ENCODE measurements around the gene ZDHHC6.
"Not testable (repeated sequence)": the region's sequence is repeated elsewhere in the genome, so short reads cannot be mapped to it uniquely, and the experiment has no call there.

The ZDHHC6 gene

DNA sequence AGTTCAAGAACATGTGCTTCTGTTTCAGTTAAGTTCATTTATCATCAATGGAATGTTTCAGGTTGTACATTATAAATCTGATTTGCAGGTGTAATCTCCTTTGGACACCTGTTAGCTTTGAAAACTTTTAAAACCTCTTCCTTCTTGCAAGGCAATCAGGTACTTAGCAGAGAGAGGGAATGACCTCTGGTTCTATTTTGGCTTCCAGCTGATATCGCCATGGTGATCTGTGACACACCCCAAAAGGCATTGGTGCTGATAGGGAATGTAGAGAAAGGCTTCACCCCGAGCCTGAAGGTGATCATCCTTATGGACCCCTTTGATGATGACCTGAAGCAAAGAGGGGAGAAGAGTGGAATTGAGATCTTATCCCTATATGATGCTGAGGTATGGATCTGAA lies 37.4 kb downstream of the ZDHHC6 start:
- TF ChIP-seq, protein P1, sequence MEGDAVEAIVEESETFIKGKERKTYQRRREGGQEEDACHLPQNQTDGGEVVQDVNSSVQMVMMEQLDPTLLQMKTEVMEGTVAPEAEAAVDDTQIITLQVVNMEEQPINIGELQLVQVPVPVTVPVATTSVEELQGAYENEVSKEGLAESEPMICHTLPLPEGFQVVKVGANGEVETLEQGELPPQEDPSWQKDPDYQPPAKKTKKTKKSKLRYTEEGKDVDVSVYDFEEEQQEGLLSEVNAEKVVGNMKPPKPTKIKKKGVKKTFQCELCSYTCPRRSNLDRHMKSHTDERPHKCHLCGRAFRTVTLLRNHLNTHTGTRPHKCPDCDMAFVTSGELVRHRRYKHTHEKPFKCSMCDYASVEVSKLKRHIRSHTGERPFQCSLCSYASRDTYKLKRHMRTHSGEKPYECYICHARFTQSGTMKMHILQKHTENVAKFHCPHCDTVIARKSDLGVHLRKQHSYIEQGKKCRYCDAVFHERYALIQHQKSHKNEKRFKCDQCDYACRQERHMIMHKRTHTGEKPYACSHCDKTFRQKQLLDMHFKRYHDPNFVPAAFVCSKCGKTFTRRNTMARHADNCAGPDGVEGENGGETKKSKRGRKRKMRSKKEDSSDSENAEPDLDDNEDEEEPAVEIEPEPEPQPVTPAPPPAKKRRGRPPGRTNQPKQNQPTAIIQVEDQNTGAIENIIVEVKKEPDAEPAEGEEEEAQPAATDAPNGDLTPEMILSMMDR (conservative IDR thresholded peaks at IDR 0.05; ENCODE audit: control insufficient read depth, insufficient read depth, low read depth, low read length) = no peak
- DNase-seq (ENCODE audit: low read depth) = no peak
- no peak overlapping the region for H3K4me3 ChIP-seq (ENCODE audit: control insufficient read depth, low read depth, low read length)

DNA sequence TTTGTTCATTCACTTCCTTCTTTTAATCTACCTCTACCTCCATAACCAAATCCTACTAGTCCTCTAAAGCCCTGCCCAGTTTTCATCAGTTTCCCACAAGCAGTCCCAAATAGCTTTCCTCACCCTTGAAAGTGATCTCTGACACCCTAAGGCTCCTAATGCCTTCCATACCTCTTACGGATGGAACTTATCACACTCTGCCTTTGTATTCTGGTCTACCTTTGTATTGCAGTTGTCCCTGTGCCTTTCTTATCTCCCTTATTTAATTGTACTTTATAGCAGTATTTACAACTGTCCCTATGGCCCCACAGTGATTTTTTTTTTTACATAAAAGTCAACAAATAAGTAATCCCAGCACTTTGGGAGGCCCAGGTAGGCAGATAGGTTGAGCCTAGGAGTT lies 39.0 kb downstream of the ZDHHC6 start:
- TF ChIP-seq, protein P1 (conservative IDR thresholded peaks at IDR 0.05; ENCODE audit: control insufficient read depth, insufficient read depth, low read depth, low read length) = no peak
- no peak overlapping the region for H3K4me3 ChIP-seq (ENCODE audit: control insufficient read depth, low read depth, low read length)

DNA sequence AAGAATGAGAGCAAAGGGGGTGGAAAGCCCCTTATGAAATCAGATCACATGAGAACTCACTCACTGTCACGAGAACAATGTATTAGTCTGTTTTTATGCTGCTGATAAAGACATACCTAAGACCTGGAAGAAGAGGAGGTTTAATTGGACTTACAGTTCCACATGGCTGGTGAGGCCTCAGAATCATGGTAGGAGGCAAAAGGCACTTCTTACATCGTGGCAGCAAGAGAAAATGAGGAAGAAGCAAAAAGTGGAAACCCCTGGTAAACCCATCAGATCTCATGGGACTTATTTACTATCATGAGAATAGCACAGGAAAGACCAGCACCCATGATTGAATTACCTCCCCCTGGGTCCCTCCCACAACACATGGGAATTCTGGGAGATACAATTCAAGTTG lies 39.9 kb downstream of the ZDHHC6 start:
- DNase-seq (ENCODE audit: low read depth); H3K4me3 ChIP-seq (ENCODE audit: control insufficient read depth, low read depth, low read length): not testable (repeated sequence)

More for the DNA sequence above, 39.0 kb downstream of the ZDHHC6 start:
- no peak for DNase-seq (ENCODE audit: low read depth)

DNA sequence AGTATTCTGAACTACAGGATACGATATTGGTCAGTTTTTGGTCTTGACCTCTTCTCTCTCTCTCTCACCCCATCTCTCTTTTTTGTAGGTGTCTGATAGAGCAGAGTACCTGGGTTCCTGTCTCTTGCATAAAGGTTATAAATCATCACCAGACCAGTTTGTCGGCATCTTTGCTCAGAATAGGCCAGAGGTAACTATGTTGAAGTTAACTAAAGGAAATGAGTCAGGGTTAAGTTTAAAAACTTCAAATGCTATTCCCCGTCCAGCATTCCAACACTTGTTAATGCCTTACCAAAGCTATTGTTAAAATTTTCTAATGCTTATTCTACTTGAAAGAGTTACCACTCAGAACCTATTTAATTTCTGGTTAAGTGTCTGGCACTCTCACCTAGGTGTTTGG lies 42.1 kb downstream of the ZDHHC6 start:
- DNase-seq (ENCODE audit: low read depth) = no peak
- H3K4me3 ChIP-seq (ENCODE audit: control insufficient read depth, low read depth, low read length) = no peak overlapping the region
- TF ChIP-seq, protein P1 (conservative IDR thresholded peaks at IDR 0.05; ENCODE audit: control insufficient read depth, insufficient read depth, low read depth, low read length) = no peak

DNA sequence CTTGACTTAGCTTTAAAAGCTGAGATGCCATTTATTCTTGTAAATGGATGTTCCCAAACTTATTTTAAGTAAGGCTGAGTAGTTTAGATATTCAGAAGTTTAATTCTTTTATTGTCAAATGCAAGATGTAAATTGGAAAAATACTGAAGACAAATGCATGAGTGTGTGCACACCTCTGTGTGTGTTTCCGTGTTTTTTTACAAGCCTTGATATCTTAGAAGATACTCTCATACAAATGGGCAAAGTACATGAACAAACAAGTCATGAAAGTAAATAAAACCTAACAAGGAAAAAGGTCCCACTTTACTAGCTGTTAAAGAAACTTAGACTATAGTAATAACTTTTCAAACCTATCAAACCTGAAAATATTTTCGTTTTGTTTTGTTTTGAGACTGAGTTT lies 43.8 kb downstream of the ZDHHC6 start:
- TF ChIP-seq, protein P1 (conservative IDR thresholded peaks at IDR 0.05; ENCODE audit: control insufficient read depth, insufficient read depth, low read depth, low read length) = no peak
- no peak overlapping the region for H3K4me3 ChIP-seq (ENCODE audit: control insufficient read depth, low read depth, low read length)
- DNase-seq (ENCODE audit: low read depth) = no peak

DNA sequence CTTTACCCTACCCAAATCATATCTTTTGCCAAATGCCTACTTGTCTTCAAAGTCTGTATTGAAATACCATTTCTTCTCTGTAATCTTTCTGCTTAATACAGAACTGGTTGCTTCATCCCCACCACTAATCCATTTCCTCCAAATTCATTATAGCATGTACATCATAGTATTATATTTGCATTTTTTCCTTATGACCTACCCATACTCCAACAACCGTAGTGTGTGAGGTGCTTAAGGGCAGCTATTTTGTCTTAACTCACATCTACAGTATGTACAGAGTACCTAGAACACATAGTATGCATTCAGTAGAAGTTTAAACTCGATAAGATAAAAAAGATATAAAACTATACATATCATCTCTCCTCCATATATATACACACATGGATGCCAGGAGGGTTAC lies 49.1 kb downstream of the ZDHHC6 start:
- DNase-seq (ENCODE audit: low read depth) = no peak
- TF ChIP-seq, protein P1 (conservative IDR thresholded peaks at IDR 0.05; ENCODE audit: control insufficient read depth, insufficient read depth, low read depth, low read length) = no peak
- no peak overlapping the region for H3K4me3 ChIP-seq (ENCODE audit: control insufficient read depth, low read depth, low read length)

DNA sequence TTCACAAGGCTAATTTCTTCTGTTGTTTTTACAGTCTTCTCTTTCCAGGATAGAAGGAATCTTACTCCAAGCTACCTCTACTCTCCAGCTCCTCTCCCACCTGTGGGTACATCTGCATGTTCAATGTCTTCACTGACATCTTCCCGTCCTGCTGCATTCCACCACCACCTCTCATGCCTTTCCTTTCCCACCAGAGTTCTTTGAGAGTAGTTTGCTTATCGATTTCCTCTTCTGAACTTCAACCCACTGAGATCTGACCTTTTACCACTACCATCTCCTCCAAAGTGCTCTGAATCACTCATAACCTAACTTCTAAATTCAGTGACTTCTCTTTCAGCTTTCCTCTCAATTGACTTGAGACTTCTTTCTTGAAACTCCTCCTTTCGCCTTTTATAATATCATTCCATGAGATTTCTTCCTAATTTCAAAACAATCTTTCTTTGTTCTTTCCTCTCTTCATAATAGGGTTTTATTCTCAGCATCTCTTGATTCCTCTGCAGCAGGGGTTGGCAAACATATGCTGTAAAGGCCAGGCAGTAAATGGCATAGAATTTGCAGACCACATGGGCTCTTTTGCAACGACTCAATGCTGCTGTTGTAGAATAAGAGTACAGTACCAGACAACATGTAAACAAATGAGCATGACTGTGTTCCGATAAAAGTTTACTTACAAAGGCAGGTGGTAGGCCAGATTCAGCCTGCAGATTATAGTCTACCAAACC lies 50.7 kb downstream of the ZDHHC6 start:
- H3K4me3 ChIP-seq (ENCODE audit: control insufficient read depth, low read depth, low read length) = no peak overlapping the region
- DNase-seq (ENCODE audit: low read depth) = no peak
- TF ChIP-seq, protein P1 (conservative IDR thresholded peaks at IDR 0.05; ENCODE audit: control insufficient read depth, insufficient read depth, low read depth, low read length) = no peak
